Activated T-helper 1 cell treated with Interleukin-2 at 50 U/mL for 16 hours (primary cell): ENCODE measurements around the gene TBC1D7.
"Not testable (repeated sequence)": the region's sequence is repeated elsewhere in the genome, so short reads cannot be mapped to it uniquely, and the experiment has no call there.

Experiments used
- DNase-seq: peaks from one replicate; pipeline ENCODE4 v3.0.0-alpha.2; 2020; ENCODE audit warnings: low read depth

Gene TBC1D7

GRCh38 chr6:13355999-13356785 is 27.9 kb upstream of the TBC1D7 start:
- DNase-seq = no peak

- DNase-seq = no peak
Measured at GRCh38 chr6:13355043-13355945, 27.0 kb upstream of the TBC1D7 start.

- no peak for DNase-seq
Measured at GRCh38 chr6:13354331-13355042, 26.1 kb upstream of the TBC1D7 start.

GRCh38 chr6:13352165-13352564 is 23.8 kb upstream of the TBC1D7 start:
- no peak for DNase-seq

GRCh38 chr6:13351271-13351670 is 22.9 kb upstream of the TBC1D7 start:
- no peak for DNase-seq

GRCh38 chr6:13349811-13350506 is 21.6 kb upstream of the TBC1D7 start:
- no peak for DNase-seq

GRCh38 chr6:13348334-13349113 is 20.2 kb upstream of the TBC1D7 start:
- no peak for DNase-seq

- no peak for DNase-seq
Measured at GRCh38 chr6:13346245-13346644, 17.9 kb upstream of the TBC1D7 start.

GRCh38 chr6:13342414-13343019 is 14.2 kb upstream of the TBC1D7 start:
- no peak for DNase-seq

GRCh38 chr6:13339863-13340630 is 11.7 kb upstream of the TBC1D7 start:
- DNase-seq = no peak

- no peak for DNase-seq
Measured at GRCh38 chr6:13338038-13338437, 9.7 kb upstream of the TBC1D7 start.

- peak; percentile 41 for DNase-seq
Measured at GRCh38 chr6:13336553-13336952, 8.2 kb upstream of the TBC1D7 start.

GRCh38 chr6:13334953-13335352 is 6.6 kb upstream of the TBC1D7 start:
- DNase-seq = no peak

- DNase-seq = no peak
Measured at GRCh38 chr6:13332349-13332706, 4.0 kb upstream of the TBC1D7 start.

GRCh38 chr6:13331516-13332348 is 3.4 kb upstream of the TBC1D7 start:
- no peak for DNase-seq

GRCh38 chr6:13328875-13329183 is 492 bp upstream of the TBC1D7 start:
- no peak for DNase-seq

- no peak for DNase-seq
Measured at GRCh38 chr6:13327691-13328075, 654 bp downstream of the TBC1D7 start.

- not testable (repeated sequence) for DNase-seq
Measured at GRCh38 chr6:13326031-13326586, 2.2 kb downstream of the TBC1D7 start.
